Mesenchymal stem cell (in vitro differentiated cells and primary cell): ENCODE results near the gene DMD.

Source experiments
- DNase-seq: peaks from one replicate; pipeline ENCODE4 v3.0.0-alpha.2; 2013
- H2AFZ ChIP-seq: one replicate; pipeline ENCODE4 v1.6.1; 2013; ENCODE audit warnings: low read depth, mild to moderate bottlenecking, control low read depth, inconsistent platforms, low read length, moderate library complexity
- H2AK5ac ChIP-seq: 2 replicates; pipeline ENCODE4 v1.6.1; 2013; ENCODE audit warnings: low read length, moderate library complexity, mild to moderate bottlenecking, inconsistent platforms; ENCODE audit not compliant: severe bottlenecking
- H2BK120ac ChIP-seq: one replicate; pipeline ENCODE4 v1.6.1; 2013; ENCODE audit warnings: low read depth, mild to moderate bottlenecking, inconsistent platforms, low read length, moderate library complexity
- H2BK12ac ChIP-seq, 2 experiments: one replicate each; pipeline ENCODE4 v1.6.1; 2013; ENCODE audit warnings: inconsistent platforms in 2 of 2, low read length in 2 of 2, mild to moderate bottlenecking in 2 of 2, moderate library complexity in 2 of 2, control low read depth in 1 of 2
- H2BK15ac ChIP-seq: one replicate; pipeline ENCODE4 v1.6.1; 2013; ENCODE audit warnings: mild to moderate bottlenecking, low read depth, inconsistent platforms; ENCODE audit not compliant: poor library complexity, severe bottlenecking
- H2BK5ac ChIP-seq: 2 replicates; pipeline ENCODE4 v1.6.1; 2013; ENCODE audit warnings: low read depth, mild to moderate bottlenecking, low read length, control low read depth, inconsistent platforms; ENCODE audit not compliant: poor library complexity, severe bottlenecking
- H3K14ac ChIP-seq, 2 experiments: one replicate each; pipeline ENCODE4 v1.6.1; 2013; ENCODE audit warnings: inconsistent platforms in 2 of 2, low read length in 2 of 2, control low read depth in 1 of 2, mild to moderate bottlenecking in 1 of 2, moderate library complexity in 1 of 2
- H3K18ac ChIP-seq, 2 experiments: one replicate each; pipeline ENCODE4 v1.6.1; 2013; ENCODE audit warnings: inconsistent platforms in 2 of 2, low read length in 2 of 2, control low read depth in 1 of 2, low read depth in 1 of 2, mild to moderate bottlenecking in 1 of 2
- H3K23ac ChIP-seq, 2 experiments: one replicate each; pipeline ENCODE4 v1.6.1; 2013; ENCODE audit warnings: inconsistent platforms in 2 of 2, low read length in 2 of 2, mild to moderate bottlenecking in 2 of 2, moderate library complexity in 2 of 2, control low read depth in 1 of 2
- H3K27ac ChIP-seq: 2 replicates; pipeline ENCODE4 v1.5.1; 2013; ENCODE audit warnings: mild to moderate bottlenecking, moderate library complexity, low read length, control low read depth, inconsistent platforms; ENCODE audit not compliant: poor library complexity, severe bottlenecking
- H3K27me3 ChIP-seq, 2 experiments: 2 replicates each; pipeline versions ENCODE4 v1.6.1 to v1.7.0; 2013; ENCODE audit warnings: low read length in 2 of 2, mild to moderate bottlenecking in 2 of 2, moderate library complexity in 2 of 2, control low read depth in 1 of 2, inconsistent platforms in 1 of 2; ENCODE audit not compliant: control insufficient read depth in 1 of 2, insufficient read depth in 1 of 2
- H3K36me3 ChIP-seq, 2 experiments: 2 replicates each; pipeline versions ENCODE4 v1.6.1 to v1.7.0; 2013; ENCODE audit warnings: low read length in 2 of 2, control low read depth in 1 of 2, inconsistent platforms in 1 of 2, low read depth in 1 of 2, mild to moderate bottlenecking in 1 of 2; ENCODE audit not compliant: insufficient read depth in 2 of 2, control insufficient read depth in 1 of 2
- H3K4ac ChIP-seq, 2 experiments: one replicate each; pipeline ENCODE4 v1.6.1; 2013; ENCODE audit warnings: inconsistent platforms in 2 of 2, low read length in 2 of 2, mild to moderate bottlenecking in 2 of 2, moderate library complexity in 2 of 2, control low read depth in 1 of 2, low read depth in 1 of 2
- H3K4me1 ChIP-seq: 2 replicates; pipeline ENCODE4 v1.6.1; 2013; ENCODE audit warnings: low read depth, low read length, control low read depth; ENCODE audit not compliant: control insufficient read depth, insufficient read depth
- H3K4me2 ChIP-seq: 2 replicates; pipeline ENCODE4 v1.6.1; 2013; ENCODE audit warnings: low read length, mild to moderate bottlenecking, inconsistent platforms; ENCODE audit not compliant: poor library complexity, severe bottlenecking
- H3K4me3 ChIP-seq, 2 experiments: 2 replicates each; pipeline versions ENCODE4 v1.5.1 to v1.7.0; 2013; ENCODE audit warnings: low read length in 2 of 2, mild to moderate bottlenecking in 2 of 2, control low read depth in 1 of 2, low read depth in 1 of 2; ENCODE audit not compliant: insufficient read depth in 1 of 2
- H3K79me1 ChIP-seq: replicated peaks from 2 replicates; pipeline ENCODE4 v1.6.1; 2013; ENCODE audit warnings: mild to moderate bottlenecking, control low read depth, low read length, inconsistent platforms; ENCODE audit not compliant: poor library complexity, severe bottlenecking
- H3K9ac ChIP-seq: 2 replicates; pipeline ENCODE4 v1.7.0; 2013; ENCODE audit warnings: mild to moderate bottlenecking, low read length, moderate library complexity
- H3K9me3 ChIP-seq: 2 replicates; pipeline ENCODE4 v1.7.0; 2013; ENCODE audit warnings: mild to moderate bottlenecking, low read length; ENCODE audit not compliant: control insufficient read depth
- H4K8ac ChIP-seq: one replicate; pipeline ENCODE4 v1.6.1; 2013; ENCODE audit warnings: inconsistent platforms, mild to moderate bottlenecking, low read length, moderate library complexity
- H4K91ac ChIP-seq: one replicate; pipeline ENCODE4 v1.6.1; 2013; ENCODE audit warnings: mild to moderate bottlenecking, low read length, inconsistent platforms
- WGBS: methylation state at CpG from one replicate; pipeline ENCODE4 v1.1.7; 2013; ENCODE audit warnings: mixed read lengths; 5-methylcytosine and 5-hydroxymethylcytosine counted together

DMD gene

DNA sequence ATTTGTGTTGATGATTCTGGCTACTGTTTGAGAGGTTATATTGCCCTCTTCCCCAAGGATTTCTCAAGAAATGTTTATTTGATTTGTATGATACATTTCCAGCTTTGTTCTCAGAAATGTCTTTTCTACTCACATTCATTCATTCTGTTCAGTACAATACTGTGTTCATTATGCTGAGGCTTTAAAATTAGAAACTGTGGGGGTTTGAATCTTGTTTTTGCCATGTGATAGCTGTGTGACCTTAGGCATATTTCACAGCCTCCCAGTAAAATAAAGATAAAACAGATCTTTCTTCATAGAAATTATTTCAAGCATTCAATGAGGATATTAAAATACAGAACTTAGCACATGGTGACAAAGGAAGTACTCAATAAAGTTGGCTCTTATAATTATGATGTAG is 123.9 kb downstream of the DMD start:
- no peak overlapping the region for H2AK5ac ChIP-seq
- no peaks in the 10 kb centered on the region for H3K9me3 ChIP-seq
- no peak overlapping the region for H3K9ac ChIP-seq
- no peak overlapping the region for H4K91ac ChIP-seq
- H3K27me3 ChIP-seq: no peaks in the 10 kb centered on the region
- no peak overlapping the region for H3K4me3 ChIP-seq
- no peak overlapping the region for H2AFZ ChIP-seq
- H3K18ac ChIP-seq: no peak overlapping the region
- no peak overlapping the region for H3K4ac ChIP-seq
- no peak overlapping the region for H3K27ac ChIP-seq
- H3K14ac ChIP-seq: no peak overlapping the region
- H4K8ac ChIP-seq: no peak overlapping the region
- no peak overlapping the region for H3K23ac ChIP-seq
- H3K4me1 ChIP-seq: no peaks in the 10 kb centered on the region
- no peaks in the 10 kb centered on the region for H3K79me1 ChIP-seq
- no peak overlapping the region for H3K4me2 ChIP-seq
- no peaks in the 10 kb centered on the region for H3K36me3 ChIP-seq
- H2BK120ac ChIP-seq: no peak overlapping the region
- no peak for DNase-seq
- H2BK12ac ChIP-seq: no peak overlapping the region
- H2BK15ac ChIP-seq: no peak overlapping the region
- H2BK5ac ChIP-seq: no peak overlapping the region

GRCh38 chrX:33086886-33087285 is 124.5 kb downstream of the DMD start:
- Histone ChIP-seq H3K27ac (no peak overlapping the region), H3K4ac (no peak overlapping the region)

DNA sequence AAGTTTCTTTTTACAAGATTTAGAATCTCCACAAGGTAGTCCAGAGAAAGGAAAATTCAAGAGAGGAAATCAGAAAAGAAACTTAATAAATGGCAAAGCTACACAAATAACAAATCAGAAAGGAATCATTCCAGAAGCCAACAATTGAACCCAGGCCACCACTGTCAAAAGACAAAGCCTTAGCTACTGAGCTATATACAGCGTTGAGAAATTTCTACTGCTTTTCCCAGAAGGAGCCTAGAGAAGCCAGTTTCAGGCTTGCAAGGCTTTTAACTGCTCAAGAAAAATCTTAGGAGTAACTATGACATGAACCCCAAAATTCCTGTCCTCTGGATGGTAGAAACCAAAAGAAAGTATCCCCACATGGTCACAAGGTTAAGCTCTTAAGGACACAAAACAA is 129.0 kb downstream of the DMD start:
- Histone ChIP-seq H3K36me3 (no peaks in the 10 kb centered on the region), H3K9ac (no peak overlapping the region), H2BK120ac (no peak overlapping the region), H3K23ac (no peak overlapping the region), H3K27me3 (no peaks in the 10 kb centered on the region), H2BK15ac (no peak overlapping the region), H3K9me3 (no peaks in the 10 kb centered on the region), H4K91ac (no peak overlapping the region), H2BK5ac (no peak overlapping the region), H3K4me1 (no peaks in the 10 kb centered on the region), H3K4ac (no peak overlapping the region), H3K18ac (no peak overlapping the region), H3K14ac (no peak overlapping the region), H3K79me1 (no peaks in the 10 kb centered on the region), H3K4me2 (no peak overlapping the region), H2AFZ (no peak overlapping the region), H2AK5ac (no peak overlapping the region), H4K8ac (no peak overlapping the region), H3K4me3 (no peak overlapping the region), H3K27ac (no peak overlapping the region), H2BK12ac (no peak overlapping the region)
- DNase-seq: no peak
- 90% methylated on average over 1 of the region's 1 CpG for WGBS

More at GRCh38 chrX:33086886-33087285, 124.5 kb downstream of the DMD start:
- H3K23ac ChIP-seq: no peak overlapping the region
- H4K91ac ChIP-seq: no peak overlapping the region
- H3K4me2 ChIP-seq: no peak overlapping the region
- no peak overlapping the region for H2BK5ac ChIP-seq
- no peak overlapping the region for H3K18ac ChIP-seq
- no peak overlapping the region for H2BK120ac ChIP-seq
- no peak overlapping the region for H2BK12ac ChIP-seq
- no peak overlapping the region for H2BK15ac ChIP-seq
- H3K9ac ChIP-seq: no peak overlapping the region
- no peak overlapping the region for H4K8ac ChIP-seq
- no CpG with 5 or more reads among the region's 1 CpG for WGBS
- no peaks in the 10 kb centered on the region for H3K79me1 ChIP-seq
- no peak overlapping the region for H2AK5ac ChIP-seq
- H3K14ac ChIP-seq: no peak overlapping the region
- DNase-seq: no peak
- no peak overlapping the region for H3K4me3 ChIP-seq
- H3K36me3 ChIP-seq: no peaks in the 10 kb centered on the region
- no peaks in the 10 kb centered on the region for H3K4me1 ChIP-seq
- H3K9me3 ChIP-seq: no peaks in the 10 kb centered on the region
- no peak overlapping the region for H2AFZ ChIP-seq
- no peaks in the 10 kb centered on the region for H3K27me3 ChIP-seq

- no peak overlapping the region for H3K4ac ChIP-seq
- no peaks in the 10 kb centered on the region for H3K4me1 ChIP-seq
- no peak overlapping the region for H2BK5ac ChIP-seq
- H3K27ac ChIP-seq: no peak overlapping the region
- H3K23ac ChIP-seq: no peak overlapping the region
- H3K4me3 ChIP-seq: no peak overlapping the region
- no peaks in the 10 kb centered on the region for H3K79me1 ChIP-seq
- peaks cover 5% of the 10 kb centered on the region for H3K9me3 ChIP-seq
- H2BK15ac ChIP-seq: no peak overlapping the region
- H4K91ac ChIP-seq: no peak overlapping the region
- no peak for DNase-seq
- no peak overlapping the region for H4K8ac ChIP-seq
- no peak overlapping the region for H2BK120ac ChIP-seq
- no peak overlapping the region for H3K14ac ChIP-seq
- no peak overlapping the region for H2AFZ ChIP-seq
- no CpG with 5 or more reads among the region's 3 CpGs for WGBS
- H3K27me3 ChIP-seq: no peaks in the 10 kb centered on the region
- no peaks in the 10 kb centered on the region for H3K36me3 ChIP-seq
- no peak overlapping the region for H2AK5ac ChIP-seq
- H3K9ac ChIP-seq: no peak overlapping the region
- no peak overlapping the region for H2BK12ac ChIP-seq
- H3K4me2 ChIP-seq: no peak overlapping the region
- H3K18ac ChIP-seq: no peak overlapping the region
Measured at GRCh38 chrX:33078273-33078672, 133.1 kb downstream of the DMD start.
